NCI-H2029 treated with DMSO at 0.1 percent for 48 hours (cell line): ENCODE results near the gene TREH.

Experiments
- DNase-seq: peaks from one replicate; lab custom pipeline; 2025; lab: John Stamatoyannopoulos, UW

Gene TREH

GRCh38 chr11:118645066-118645715 is 34.3 kb downstream of the TREH start:
- DNase-seq, result no peak

DNA sequence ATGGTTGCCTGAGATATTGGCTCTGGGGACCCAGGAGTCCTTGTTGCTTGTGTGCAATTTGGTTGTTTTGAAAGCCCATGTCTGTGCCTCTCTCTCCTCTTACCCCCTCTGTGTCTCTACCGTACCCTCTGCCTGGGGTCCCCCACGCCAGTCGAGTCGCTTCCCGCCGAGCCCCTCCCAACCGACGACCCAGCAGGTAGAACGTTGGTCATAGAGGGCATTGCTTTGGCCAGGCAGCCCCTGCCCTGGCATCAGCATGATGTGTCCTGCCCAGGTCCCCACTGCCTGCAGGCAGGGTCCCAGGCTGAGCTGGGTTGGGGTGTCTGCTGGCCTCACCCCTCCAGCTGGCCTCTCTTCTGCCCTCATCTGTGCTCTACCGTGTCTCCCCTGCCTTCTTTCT is 35.0 kb downstream of the TREH start:
- DNase-seq, result no peak

DNA sequence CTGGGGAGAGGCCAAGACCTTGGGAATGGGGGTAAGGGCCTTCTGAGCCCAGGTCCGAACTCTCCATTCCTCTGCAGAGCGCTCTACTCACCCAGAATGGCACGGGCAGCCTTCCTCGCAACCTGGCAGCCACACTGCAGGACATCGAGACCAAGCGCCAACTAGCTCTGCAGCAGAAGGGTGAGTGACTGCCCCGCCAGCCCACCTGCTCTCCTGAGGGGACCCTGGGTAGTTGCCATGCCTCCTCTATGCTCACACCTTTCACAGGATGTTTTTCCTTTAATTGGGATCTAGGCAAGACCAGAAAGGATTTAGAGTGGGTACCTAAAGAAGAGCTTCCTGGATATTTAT is 35.5 kb downstream of the TREH start:
- DNase-seq, result no peak

DNA sequence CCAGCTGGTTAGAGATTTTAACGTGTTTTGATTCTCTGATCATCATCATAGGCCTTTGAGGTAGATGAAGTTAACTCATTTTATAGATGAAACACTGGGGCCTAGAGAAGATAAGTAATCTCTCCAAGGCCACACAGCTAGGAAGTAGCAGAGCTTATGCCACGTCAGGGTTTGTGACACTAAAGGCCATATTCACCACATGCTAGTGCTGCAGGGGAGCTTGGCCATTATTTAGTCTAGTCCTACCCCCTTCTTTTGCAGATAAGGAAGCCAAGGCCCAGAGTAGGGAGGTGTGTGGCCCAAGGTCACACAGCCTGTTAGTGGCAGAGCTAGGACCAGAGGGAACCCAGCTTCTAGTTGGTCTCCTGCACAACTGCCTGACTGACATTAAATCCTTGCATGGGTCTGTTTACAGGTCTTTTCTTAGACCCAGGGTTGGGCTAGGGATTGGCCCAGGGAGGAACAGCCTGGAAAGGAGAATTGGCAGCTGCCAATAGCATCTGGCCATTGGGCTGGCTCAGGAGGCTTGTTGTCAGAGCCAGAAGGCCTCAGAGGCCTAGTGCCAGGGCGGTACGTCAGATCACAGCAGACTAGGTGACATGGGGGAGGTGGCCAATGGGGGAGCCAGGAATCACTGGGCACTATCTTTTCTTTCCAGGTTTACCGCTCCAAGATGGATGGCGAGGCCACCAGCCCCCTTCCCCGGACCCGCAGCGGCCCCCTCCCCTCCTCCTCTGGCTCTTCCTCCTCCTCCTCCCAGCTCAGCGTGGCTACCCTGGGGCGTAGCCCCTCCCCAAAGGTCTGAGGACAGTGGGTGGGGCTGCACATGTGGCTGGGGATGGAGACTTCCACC is 36.1 kb downstream of the TREH start:
- DNase-seq, result no peak

GRCh38 chr11:118641397-118642019 is 37.9 kb downstream of the TREH start:
- peak; percentile 66 for DNase-seq

DNA sequence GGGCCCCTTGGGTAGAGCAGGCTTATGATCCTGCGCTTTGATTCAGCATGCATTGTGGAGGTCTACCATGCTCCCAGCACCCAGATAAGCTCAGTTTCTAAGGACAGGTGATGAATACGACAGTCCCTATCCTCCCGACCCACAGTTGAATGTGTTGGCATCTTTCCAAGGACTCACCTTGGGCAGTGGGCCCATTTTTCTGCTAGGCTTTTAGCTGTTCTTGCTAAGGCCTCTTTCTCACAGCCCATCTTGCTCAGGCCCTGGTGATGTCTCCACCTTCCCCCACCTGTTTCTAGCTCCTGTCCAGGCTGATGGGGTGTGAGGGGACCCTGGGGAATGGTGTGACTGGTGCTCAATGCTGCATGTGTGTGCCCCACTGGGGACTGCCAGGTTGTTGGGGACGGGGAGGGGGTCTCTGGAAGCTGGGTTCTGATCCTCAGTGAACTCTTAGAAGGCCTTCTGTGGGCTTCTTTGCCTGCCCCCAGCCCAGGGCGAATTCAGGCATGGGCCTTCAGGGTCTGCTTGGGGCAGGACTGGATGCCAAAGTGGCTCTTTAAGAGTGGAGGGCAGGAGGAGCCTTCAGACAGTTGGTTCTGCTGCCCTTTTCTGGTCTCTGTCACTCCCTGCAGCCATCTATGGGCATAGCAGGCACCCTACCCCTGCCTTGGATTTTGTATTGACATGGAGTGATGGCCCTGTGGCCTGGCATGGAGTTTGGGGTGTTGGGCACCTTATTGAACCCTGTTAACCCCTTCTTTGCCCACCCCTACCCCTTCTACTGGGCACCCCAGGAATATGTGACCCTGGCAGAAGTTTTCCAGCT is 38.9 kb downstream of the TREH start:
- DNase-seq, result peak; percentile 57

- no peak for DNase-seq
These were observed 39.6 kb downstream of the TREH start for GRCh38 chr11:118639899-118640298.

- DNase-seq, result no peak
These were observed 40.7 kb downstream of the TREH start for GRCh38 chr11:118638726-118639125.

- no peak for DNase-seq
These were observed 42.7 kb downstream of the TREH start for GRCh38 chr11:118636569-118637290.

GRCh38 chr11:118635642-118636041 is 43.8 kb downstream of the TREH start:
- no peak for DNase-seq

GRCh38 chr11:118635237-118635591 is 44.2 kb downstream of the TREH start:
- DNase-seq, result no peak

- DNase-seq, result peak; percentile 33
These were observed 44.8 kb downstream of the TREH start for GRCh38 chr11:118634431-118635236.

DNA sequence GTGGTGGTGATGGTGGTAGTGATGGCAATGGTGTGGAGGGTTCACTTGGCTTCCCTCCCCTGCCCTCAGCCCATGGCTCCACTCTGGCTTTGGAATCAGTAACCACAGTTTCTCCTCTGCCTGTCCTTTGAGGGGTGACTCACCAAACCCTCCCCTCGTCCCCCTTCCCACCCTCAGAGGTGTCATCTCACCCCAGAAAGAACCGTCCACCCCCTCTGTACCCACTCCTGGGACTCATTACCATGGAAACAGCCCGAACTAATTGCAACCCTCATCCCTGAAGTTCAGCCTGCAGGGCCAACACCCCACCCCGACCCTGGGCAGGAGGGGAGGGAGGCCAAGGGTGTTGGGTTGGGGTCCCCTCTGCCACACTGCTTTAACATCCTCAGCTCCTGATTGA is 45.5 kb downstream of the TREH start:
- no peak for DNase-seq

- DNase-seq, result no peak
These were observed 46.1 kb downstream of the TREH start for GRCh38 chr11:118633319-118633690.

DNA sequence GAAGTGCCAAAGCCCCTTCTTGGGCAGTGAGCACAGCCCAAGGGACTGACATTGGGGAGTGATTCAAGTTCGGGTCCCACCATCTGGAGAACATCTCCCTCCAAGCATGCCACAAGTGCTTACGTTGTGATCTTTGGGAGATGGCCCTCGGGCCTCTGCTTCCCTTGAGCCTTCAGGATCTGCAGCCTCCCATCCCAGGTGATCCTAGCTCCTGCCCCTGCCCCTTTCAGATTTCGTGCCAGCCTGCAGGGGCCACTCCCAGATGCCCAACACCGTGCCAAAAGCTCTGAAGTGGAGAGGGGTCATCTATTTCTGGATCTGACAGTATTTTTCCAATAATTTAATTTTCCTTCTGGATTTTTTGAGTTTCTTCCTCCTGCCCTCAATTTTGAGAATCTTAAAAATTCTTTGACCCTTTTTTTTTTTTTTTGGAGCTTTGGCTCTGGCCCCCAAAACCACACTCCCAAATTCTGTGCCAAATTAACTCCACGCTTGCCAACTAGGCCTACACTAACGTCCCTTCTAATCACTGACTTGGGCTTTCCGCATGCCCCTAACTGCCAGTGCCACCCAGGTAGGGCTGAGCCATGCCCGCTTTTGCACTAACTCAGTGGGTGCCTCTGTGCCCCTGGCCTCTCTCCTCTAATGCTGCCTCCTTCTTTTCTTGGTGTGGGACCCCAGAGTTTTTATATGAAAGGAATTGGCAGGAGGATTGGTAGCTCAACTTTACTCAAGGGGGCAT is 46.7 kb downstream of the TREH start:
- DNase-seq, result no peak

- DNase-seq, result no peak
These were observed 48.1 kb downstream of the TREH start for GRCh38 chr11:118631142-118631909.

GRCh38 chr11:118629761-118630661 is 49.4 kb downstream of the TREH start:
- peak; percentile 84 for DNase-seq

DNA sequence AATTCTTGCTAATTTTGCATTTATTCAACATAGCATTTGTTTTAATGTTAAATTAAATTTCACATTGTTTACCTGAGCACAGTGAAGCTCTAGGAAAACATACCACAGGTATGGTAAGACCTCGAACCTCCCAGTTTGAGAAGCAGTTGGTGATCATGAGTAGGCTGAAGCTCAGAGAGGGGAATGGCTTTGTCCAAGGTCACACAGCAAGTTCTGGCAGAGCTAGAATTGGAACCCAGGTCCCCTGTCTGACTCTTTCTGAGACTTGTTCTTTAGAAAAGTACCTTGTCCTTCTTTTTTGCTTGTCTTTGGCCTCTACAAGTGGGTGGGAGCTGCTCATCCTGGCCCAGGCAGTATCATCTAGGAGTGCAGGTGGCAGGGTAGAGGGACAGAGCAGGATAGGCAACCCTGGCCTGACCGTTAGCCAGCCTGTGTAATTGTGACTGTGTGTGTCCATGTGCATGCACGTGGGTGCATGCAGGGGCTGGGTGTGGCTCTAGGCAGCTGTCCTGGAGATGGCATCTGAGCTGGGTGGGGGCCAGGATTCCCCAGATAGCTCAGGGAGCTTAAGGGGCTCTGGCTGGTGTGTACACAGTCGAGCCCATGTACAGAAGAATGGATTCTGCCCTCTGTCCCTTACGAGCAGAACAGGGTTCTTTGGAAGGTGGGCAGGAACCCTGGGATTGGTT is 50.4 kb downstream of the TREH start:
- DNase-seq, result no peak
